ENCODE results near the gene NRXN3.

The NRXN3 gene

DNA sequence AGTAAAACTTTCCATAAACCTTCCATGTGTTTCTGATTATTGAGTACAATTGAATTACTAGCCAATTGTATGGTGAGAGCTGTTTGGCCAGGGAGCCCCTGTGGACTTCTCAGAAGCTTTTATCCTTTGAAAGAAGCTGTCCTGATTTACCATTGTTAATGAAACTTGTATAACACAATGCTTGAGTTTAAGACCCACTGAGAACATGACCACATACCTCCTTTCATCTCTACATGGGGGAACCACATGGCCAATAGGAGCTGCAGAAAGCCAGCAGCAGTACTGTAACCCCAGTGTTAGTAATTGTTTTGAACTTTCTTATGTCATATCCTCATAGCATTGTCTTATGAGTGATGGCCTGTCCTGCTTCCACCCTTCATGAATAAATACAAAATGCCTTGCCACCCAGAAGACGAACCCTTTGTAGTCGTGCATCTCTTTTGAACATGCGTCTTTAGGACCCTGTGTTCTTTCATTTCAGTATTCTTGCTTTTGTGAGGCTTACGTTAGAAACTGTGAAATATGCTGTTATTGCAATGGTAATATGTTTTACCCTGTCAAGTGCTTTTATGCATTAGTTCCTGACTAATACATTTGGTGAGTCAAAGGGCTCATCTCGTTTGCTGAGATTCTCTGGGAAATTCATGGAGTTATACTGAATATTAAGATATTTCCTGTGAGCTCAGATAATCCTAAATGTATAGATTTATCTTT lies 815.7 kb downstream of the NRXN3 start:
- H3K27me3 ChIP-seq (replicated peaks; ENCODE audit: control insufficient read depth, insufficient read depth, low read length) = no peaks in the 10 kb centered on the region
- TF ChIP-seq, protein P1, sequence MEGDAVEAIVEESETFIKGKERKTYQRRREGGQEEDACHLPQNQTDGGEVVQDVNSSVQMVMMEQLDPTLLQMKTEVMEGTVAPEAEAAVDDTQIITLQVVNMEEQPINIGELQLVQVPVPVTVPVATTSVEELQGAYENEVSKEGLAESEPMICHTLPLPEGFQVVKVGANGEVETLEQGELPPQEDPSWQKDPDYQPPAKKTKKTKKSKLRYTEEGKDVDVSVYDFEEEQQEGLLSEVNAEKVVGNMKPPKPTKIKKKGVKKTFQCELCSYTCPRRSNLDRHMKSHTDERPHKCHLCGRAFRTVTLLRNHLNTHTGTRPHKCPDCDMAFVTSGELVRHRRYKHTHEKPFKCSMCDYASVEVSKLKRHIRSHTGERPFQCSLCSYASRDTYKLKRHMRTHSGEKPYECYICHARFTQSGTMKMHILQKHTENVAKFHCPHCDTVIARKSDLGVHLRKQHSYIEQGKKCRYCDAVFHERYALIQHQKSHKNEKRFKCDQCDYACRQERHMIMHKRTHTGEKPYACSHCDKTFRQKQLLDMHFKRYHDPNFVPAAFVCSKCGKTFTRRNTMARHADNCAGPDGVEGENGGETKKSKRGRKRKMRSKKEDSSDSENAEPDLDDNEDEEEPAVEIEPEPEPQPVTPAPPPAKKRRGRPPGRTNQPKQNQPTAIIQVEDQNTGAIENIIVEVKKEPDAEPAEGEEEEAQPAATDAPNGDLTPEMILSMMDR (IDR thresholded peaks at IDR 0.05; ENCODE audit: insufficient read depth, low read length, poor library complexity, severe bottlenecking) = no peak
- no peaks in the 10 kb centered on the region for H3K36me3 ChIP-seq (ENCODE audit: control insufficient read depth, insufficient read depth, low read length)
- H3K4me3 ChIP-seq (replicated peaks; ENCODE audit: low read depth, low read length) = no peak overlapping the region
- DNase-seq (ENCODE audit: extremely low read depth, insufficient read length) = no peak

DNA sequence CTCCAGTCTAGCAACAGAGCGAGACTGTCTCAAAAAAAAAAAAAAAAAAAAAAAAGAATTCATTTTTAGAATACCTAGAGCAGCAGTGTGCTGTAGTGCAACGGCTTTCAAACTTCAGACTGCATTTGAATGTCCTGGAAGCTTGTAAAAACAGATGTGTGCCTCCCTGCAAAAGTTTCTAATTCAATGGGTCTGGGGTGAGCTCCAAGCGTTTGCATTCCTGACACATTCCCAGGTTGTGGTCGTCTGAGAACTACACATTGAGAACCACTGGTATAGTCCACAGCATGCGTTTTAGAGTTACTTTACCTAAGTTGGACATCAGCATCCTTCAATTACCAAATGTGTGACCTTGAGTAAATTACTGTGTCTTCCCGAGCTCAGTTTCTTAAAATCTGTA lies 816.8 kb downstream of the NRXN3 start:
- DNase-seq (ENCODE audit: extremely low read depth, insufficient read length) = no peak
- TF ChIP-seq, protein P1 (IDR thresholded peaks at IDR 0.05; ENCODE audit: insufficient read depth, low read length, poor library complexity, severe bottlenecking) = no peak

DNA sequence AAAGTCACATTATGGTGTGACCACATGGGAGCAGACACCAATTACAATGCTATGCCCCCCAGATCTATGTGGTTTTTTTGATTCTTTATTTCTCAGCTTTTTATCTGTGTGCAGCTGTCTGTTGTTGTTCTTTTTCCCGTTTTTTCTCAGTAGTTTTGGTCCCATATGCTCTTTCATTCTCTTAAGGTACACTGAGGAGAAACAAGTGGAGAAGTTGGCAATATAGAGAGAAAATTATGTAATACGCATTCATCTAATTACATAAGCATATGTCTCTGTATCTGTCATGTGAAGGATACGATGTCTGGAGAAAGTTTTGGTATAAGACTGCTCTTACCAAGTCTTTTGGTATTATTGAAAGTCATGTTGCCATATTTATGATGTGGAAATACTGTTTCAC lies 819.0 kb downstream of the NRXN3 start:
- no peak for DNase-seq (ENCODE audit: extremely low read depth, insufficient read length)
- no peak overlapping the region for H3K4me3 ChIP-seq (replicated peaks; ENCODE audit: low read depth, low read length)
- no peaks in the 10 kb centered on the region for H3K36me3 ChIP-seq (ENCODE audit: control insufficient read depth, insufficient read depth, low read length)
- TF ChIP-seq, protein P1 (IDR thresholded peaks at IDR 0.05; ENCODE audit: insufficient read depth, low read length, poor library complexity, severe bottlenecking) = no peak
- no peaks in the 10 kb centered on the region for H3K27me3 ChIP-seq (replicated peaks; ENCODE audit: control insufficient read depth, insufficient read depth, low read length)

More for the DNA sequence above, 816.8 kb downstream of the NRXN3 start:
- H3K36me3 ChIP-seq (ENCODE audit: control insufficient read depth, insufficient read depth, low read length) = no peaks in the 10 kb centered on the region
- H3K27me3 ChIP-seq (replicated peaks; ENCODE audit: control insufficient read depth, insufficient read depth, low read length) = no peaks in the 10 kb centered on the region
- H3K4me3 ChIP-seq (replicated peaks; ENCODE audit: low read depth, low read length) = no peak overlapping the region

DNA sequence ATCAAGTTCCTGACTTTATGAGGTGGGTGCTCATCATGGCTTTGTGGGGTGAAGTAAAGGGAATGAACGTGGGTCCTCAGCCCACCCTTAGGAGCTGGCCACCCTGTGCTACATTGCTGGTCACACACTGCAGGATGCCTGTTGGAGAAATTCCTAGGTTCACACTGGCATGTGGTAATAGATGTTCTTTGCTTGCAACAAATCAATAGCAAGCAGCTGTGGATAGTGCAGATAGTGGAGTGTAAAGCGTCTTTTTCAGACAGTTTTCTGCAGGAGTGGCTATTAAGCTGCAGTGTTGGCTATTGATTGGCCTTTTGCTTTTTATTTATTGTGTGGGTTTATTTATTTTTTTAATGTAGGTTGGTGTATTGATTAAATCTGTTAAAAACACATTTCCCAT lies 822.7 kb downstream of the NRXN3 start:
- H3K4me3 ChIP-seq (replicated peaks; ENCODE audit: low read depth, low read length) = no peak overlapping the region
- TF ChIP-seq, protein P1 (IDR thresholded peaks at IDR 0.05; ENCODE audit: insufficient read depth, low read length, poor library complexity, severe bottlenecking) = no peak
- no peaks in the 10 kb centered on the region for H3K36me3 ChIP-seq (ENCODE audit: control insufficient read depth, insufficient read depth, low read length)
- DNase-seq (ENCODE audit: extremely low read depth, insufficient read length) = no peak
- no peaks in the 10 kb centered on the region for H3K27me3 ChIP-seq (replicated peaks; ENCODE audit: control insufficient read depth, insufficient read depth, low read length)

DNA sequence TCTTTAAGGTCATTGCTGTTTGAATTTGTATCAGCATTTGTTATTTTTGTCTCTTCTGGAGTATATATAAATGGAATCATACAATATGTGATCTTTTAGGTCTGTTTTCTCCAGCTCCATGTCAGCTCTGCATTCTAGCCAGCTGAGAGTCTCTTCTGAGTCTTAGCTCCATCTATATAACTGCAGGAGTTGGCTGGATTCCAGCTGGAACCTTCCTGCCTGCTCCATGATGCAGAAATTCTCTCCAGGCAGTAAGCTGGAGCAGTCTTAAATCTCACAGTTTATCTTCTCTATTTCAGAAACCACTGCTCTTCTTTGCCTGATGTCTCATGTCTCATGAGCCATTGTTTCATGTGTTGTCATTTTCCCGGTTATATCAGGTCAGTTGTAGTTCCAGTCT lies 827.6 kb downstream of the NRXN3 start:
- no peak for DNase-seq (ENCODE audit: extremely low read depth, insufficient read length)
- no peaks in the 10 kb centered on the region for H3K36me3 ChIP-seq (ENCODE audit: control insufficient read depth, insufficient read depth, low read length)
- no peak overlapping the region for H3K4me3 ChIP-seq (replicated peaks; ENCODE audit: low read depth, low read length)
- TF ChIP-seq, protein P1 (IDR thresholded peaks at IDR 0.05; ENCODE audit: insufficient read depth, low read length, poor library complexity, severe bottlenecking) = no peak
- no peaks in the 10 kb centered on the region for H3K27me3 ChIP-seq (replicated peaks; ENCODE audit: control insufficient read depth, insufficient read depth, low read length)

DNA sequence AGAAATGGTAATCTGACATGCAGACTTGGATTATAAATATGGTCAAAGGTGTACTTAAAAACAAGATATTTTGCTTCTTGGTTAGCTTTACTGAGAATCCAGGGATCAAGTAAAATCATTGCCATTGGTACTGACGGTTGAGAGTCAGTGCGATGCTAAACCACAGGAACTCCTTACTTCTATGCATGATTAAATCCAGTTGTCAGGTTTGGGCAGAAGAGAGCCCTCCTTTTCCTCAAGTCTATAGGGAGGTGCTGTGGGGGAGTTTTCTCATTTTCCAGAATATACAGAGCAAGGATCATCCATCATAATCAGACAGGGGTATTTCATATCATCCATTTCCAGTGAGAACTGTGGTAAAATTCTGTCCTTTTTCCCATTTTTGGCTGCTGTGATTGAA lies 839.1 kb downstream of the NRXN3 start:
- no peaks in the 10 kb centered on the region for H3K36me3 ChIP-seq (ENCODE audit: control insufficient read depth, insufficient read depth, low read length)
- H3K27me3 ChIP-seq (replicated peaks; ENCODE audit: control insufficient read depth, insufficient read depth, low read length) = no peaks in the 10 kb centered on the region
- H3K4me3 ChIP-seq (replicated peaks; ENCODE audit: low read depth, low read length) = no peak overlapping the region
- no peak for DNase-seq (ENCODE audit: extremely low read depth, insufficient read length)
- TF ChIP-seq, protein P1 (IDR thresholded peaks at IDR 0.05; ENCODE audit: insufficient read depth, low read length, poor library complexity, severe bottlenecking) = no peak

All from GM06990 (cell line).